IMR-90 (cell line): ENCODE data around the gene HSPB9. TPM values are rescaled to one million over a fixed set of nuclear protein-coding genes. Genes with fewer than 3 reads are reported as not detected.

ENCODE experiments used
- ATAC-seq: fragments of 200-7000 bp; cut with Tn5 transposase; 2 replicates; pipeline ENCODE4 v1.9.1; 2020; ENCODE audit warnings: low read depth, mild to moderate bottlenecking, moderate library complexity
- Bru-seq: library from RNA; stranded (reverse); fragments of 400-500 nt; gene quantifications from one replicate; lab custom pipeline; 2021; lab: Mats Ljungman, UMichigan
- BruChase-seq, 2 experiments: library from RNA; stranded (reverse); fragments of 400-500 nt; gene quantifications; one replicate each; lab custom pipeline; 2021; lab: Mats Ljungman, UMichigan
- BruUV-seq: library from RNA; stranded (reverse); fragments of 400-500 nt; replicated peaks from 2 replicates; lab custom pipeline; 2021; lab: Mats Ljungman, UMichigan
- CTCF ChIA-PET: fragments of 300-600 bp; formaldehyde crosslinking; extraction: SDS; loops from one replicate; lab custom pipeline; 2021; ENCODE audit warnings: antibody characterized with exemption; lab: Yijun Ruan, JAX
- POLR2A ChIA-PET: fragments of 300-600 bp; sonication (Branson Sonifier 250); formaldehyde crosslinking; loops from one replicate; lab custom pipeline; 2022; ENCODE audit warnings: antibody characterized with exemption; ENCODE audit not compliant: unreplicated experiment; lab: Charles Lee
- DNase-seq: peaks from one replicate; pipeline ENCODE4 v3.0.0; 2013
- H2AFZ ChIP-seq: replicated peaks from 2 replicates; pipeline ENCODE3; 2013; ENCODE audit warnings: low read length, mild to moderate bottlenecking; ENCODE audit not compliant: poor library complexity
- H2AK5ac ChIP-seq: 2 replicates; pipeline ENCODE4 v1.6.1; 2013; ENCODE audit warnings: low read depth, low read length, inconsistent platforms
- H2AK9ac ChIP-seq: replicated peaks from 2 replicates; pipeline ENCODE3; 2013; ENCODE audit warnings: mild to moderate bottlenecking, low read depth, low read length, moderate library complexity; ENCODE audit not compliant: poor library complexity
- H2BK120ac ChIP-seq: 2 replicates; pipeline ENCODE4 v1.6.1; 2013; ENCODE audit warnings: low read depth, low read length, inconsistent platforms
- H2BK15ac ChIP-seq: 3 replicates; pipeline ENCODE4 v1.6.1; 2013; ENCODE audit warnings: low read depth, low read length, inconsistent platforms
- H2BK20ac ChIP-seq: 2 replicates; pipeline ENCODE4 v1.6.1; 2013; ENCODE audit warnings: low read depth, mild to moderate bottlenecking, inconsistent platforms, low read length, moderate library complexity
- H2BK5ac ChIP-seq: 2 replicates; pipeline ENCODE4 v1.6.1; 2013; ENCODE audit warnings: mild to moderate bottlenecking, low read depth, low read length, inconsistent platforms; ENCODE audit not compliant: poor library complexity, severe bottlenecking
- H3K14ac ChIP-seq: replicated peaks from 2 replicates; pipeline ENCODE4 v1.6.1; 2013; ENCODE audit warnings: low read depth, low read length, inconsistent platforms
- H3K18ac ChIP-seq: 2 replicates; pipeline ENCODE4 v1.6.1; 2013; ENCODE audit warnings: low read depth, low read length, control low read depth
- H3K23ac ChIP-seq: 2 replicates; pipeline ENCODE4 v1.6.1; 2013; ENCODE audit warnings: low read depth, low read length, inconsistent platforms
- H3K27ac ChIP-seq: 2 replicates; pipeline ENCODE4 v1.5.1; 2013; ENCODE audit warnings: mild to moderate bottlenecking, control low read depth, low read length; ENCODE audit not compliant: insufficient read depth
- H3K27me3 ChIP-seq: 2 replicates; pipeline ENCODE4 v1.6.1; 2013; ENCODE audit warnings: low read length; ENCODE audit not compliant: control insufficient read depth, insufficient read depth
- H3K36me3 ChIP-seq: 2 replicates; pipeline ENCODE4 v1.6.1; 2013; ENCODE audit warnings: low read length, mixed read lengths; ENCODE audit not compliant: control insufficient read depth, insufficient read depth
- H3K4ac ChIP-seq: 2 replicates; pipeline ENCODE4 v1.6.1; 2013; ENCODE audit warnings: low read depth, low read length, inconsistent platforms
- H3K4me1 ChIP-seq: 2 replicates; pipeline ENCODE4 v1.6.1; 2013; ENCODE audit warnings: low read length, mixed read lengths; ENCODE audit not compliant: control insufficient read depth, insufficient read depth
- H3K4me2 ChIP-seq: 2 replicates; pipeline ENCODE4 v1.6.1; 2013; ENCODE audit warnings: low read depth, mild to moderate bottlenecking, control low read depth, low read length, moderate library complexity
- H3K4me3 ChIP-seq: 2 replicates; pipeline ENCODE4 v1.5.1; 2013; ENCODE audit warnings: low read depth, mild to moderate bottlenecking, control low read depth, low read length, moderate library complexity; ENCODE audit not compliant: insufficient read depth
- H3K56ac ChIP-seq: 2 replicates; pipeline ENCODE4 v1.6.1; 2013; ENCODE audit warnings: low read length, inconsistent platforms; ENCODE audit not compliant: insufficient read depth; ENCODE audit errors: extremely low read depth
- H3K79me1 ChIP-seq, 2 experiments: 2 replicates each; pipeline ENCODE4 v1.6.1; 2013; ENCODE audit warnings: low read length in 2 of 2, inconsistent platforms in 1 of 2, low read depth in 1 of 2
- H3K9ac ChIP-seq: 2 replicates; pipeline ENCODE4 v1.6.1; 2013; ENCODE audit warnings: low read depth, low read length, control low read depth
- H3K9me1 ChIP-seq: 2 replicates; pipeline ENCODE4 v1.6.1; 2013; ENCODE audit warnings: low read length, inconsistent platforms; ENCODE audit not compliant: insufficient read depth
- H3K9me3 ChIP-seq: 2 replicates; pipeline ENCODE4 v1.6.1; 2013; ENCODE audit warnings: low read length; ENCODE audit not compliant: control insufficient read depth, insufficient read depth
- H4K20me1 ChIP-seq: 2 replicates; pipeline ENCODE4 v1.6.1; 2013; ENCODE audit warnings: low read length, inconsistent platforms; ENCODE audit not compliant: insufficient read depth
- H4K5ac ChIP-seq: 2 replicates; pipeline ENCODE4 v1.6.1; 2013; ENCODE audit warnings: mild to moderate bottlenecking, low read depth, low read length, control low read depth
- H4K8ac ChIP-seq, 2 experiments: 2 replicates each; pipeline ENCODE4 v1.6.1; 2013; ENCODE audit warnings: low read depth in 2 of 2, low read length in 2 of 2, control low read depth in 1 of 2, inconsistent platforms in 1 of 2
- H4K91ac ChIP-seq: 2 replicates; pipeline ENCODE4 v1.6.1; 2013; ENCODE audit warnings: low read depth, low read length, inconsistent platforms; ENCODE audit not compliant: insufficient read depth
- BHLHE40 ChIP-seq: fragments of 150-350 bp; IDR thresholded peaks from 2 replicates; pipeline ENCODE4 v1.6.1; 2016; ENCODE audit warnings: mild to moderate bottlenecking, low read depth, low read length
- WGBS, 2 experiments: methylation state at CpG; one replicate each; pipeline versions ENCODE4 v1.1.5 to v1.1.7; 2013; ENCODE audit warnings: missing lambda C conversion rate in 2 of 2; ENCODE audit not compliant: insufficient read length in 1 of 2; ENCODE audit errors: extremely low coverage in 2 of 2; 5-methylcytosine and 5-hydroxymethylcytosine counted together
- dilution Hi-C: fragments of 300-500 bp; cut with HindIII; formaldehyde crosslinking; loops from one replicate; pipeline ENCODE4 v1.14.3; 2018; ENCODE audit warnings: low sequenced_read_pairs; ENCODE audit not compliant: unreplicated experiment
- in situ Hi-C: fragments of 300-500 bp; cut with MboI; formaldehyde crosslinking; loops from 3 replicates; pipeline ENCODE4 v1.14.3; 2019; ENCODE audit warnings: low sequenced_read_pairs, inconsistent platforms, mixed read lengths
- intact Hi-C: fragments of 100-400 bp; cut with micrococcal nuclease; formaldehyde crosslinking; loops from 2 replicates; pipeline ENCODE4 v1.10.0; 2022
- long read RNA-seq: library from polyadenylated mRNA; unstranded; transcript quantifications from one replicate; pipeline ENCODE4 v2.0.0, GENCODE V29; 2021; ENCODE audit not compliant: unreplicated experiment
- polyA plus RNA-seq, 3 experiments: library from polyadenylated mRNA; depleted of rRNA; stranded (reverse); fragments of >200 nt; gene quantifications; 2 replicates each; pipeline ENCODE4 v1.2.3, GENCODE V29; 2012; ENCODE audit warnings: low replicate concordance in 1 of 3
- total RNA-seq: library from RNA; depleted of rRNA; stranded (reverse); fragments of >200 nt; gene quantifications from 2 replicates; pipeline ENCODE4 v1.2.3, GENCODE V29; 2012; rRNA removed

HSPB9 gene
- total RNA-seq (not detected in 2 replicates), polyA plus RNA-seq (2012; rRNA removed) (not detected in 2 replicates), Bru-seq, nascent RNA (not detected), BruChase-seq, experiment 1, labeled RNA remaining after a 6-hour chase (not detected), BruChase-seq, experiment 2, labeled RNA remaining after a 2-hour chase (not detected)
- not detected in 2 replicates for polyA plus RNA-seq (2012; cell fraction: cytosol; rRNA removed)
- 0.06 and 0.09 TPM in 2 replicates for polyA plus RNA-seq (2012; cell fraction: nucleus; rRNA removed; ENCODE audit: low replicate concordance)
- long read RNA-seq, partial matches to known transcripts, result 0 of 3 reads
- long read RNA-seq, other reads (novel, unspliced or antisense), result 0 of 3 reads

- DNase-seq, result no peak
- no peak within 1 kb of the TSS for H3K18ac ChIP-seq
- H3K27ac ChIP-seq, result no peak within 1 kb of the TSS
- H3K4ac ChIP-seq, result no peak within 1 kb of the TSS
- intact Hi-C loops, result no loop called here
- ChIA-PET CTCF (no interaction called here), POLR2A (no interaction called here)
- dilution Hi-C loops, result no loop called here
- peak within 1 kb of the TSS; percentile 38 for H2AFZ ChIP-seq
- no peak within 1 kb of the TSS for H2BK15ac ChIP-seq
- no peak for TF ChIP-seq BHLHE40
- no peaks in the 10 kb centered on the region for H3K27me3 ChIP-seq
- H3K9me3 ChIP-seq, result no peaks in the 10 kb centered on the region
- BruUV-seq, result no TSS peak
- 61% methylated on average over 45 of the region's 61 CpGs; no CpG with 5 or more reads in 1 of the 2 experiments for WGBS, 2 experiments
- H3K9ac ChIP-seq, result no peak within 1 kb of the TSS
- no peak within 1 kb of the TSS for H3K14ac ChIP-seq
- no peak within 1 kb of the TSS for H2BK20ac ChIP-seq
- no peak within 1 kb of the TSS for H3K23ac ChIP-seq
- H3K4me1 ChIP-seq, result peaks cover 7% of the 10 kb centered on the region
- H2AK9ac ChIP-seq, result no peak within 1 kb of the TSS
- peaks cover 4% of the 10 kb centered on the region; the same call in 1 of the 2 replicates for H3K9me1 ChIP-seq
- no peak for ATAC-seq
- H4K8ac ChIP-seq, result peak within 1 kb of the TSS in 1 of 2 experiments; percentile 75; a peak in 2 of 4 replicates
- no peak within 1 kb of the TSS for H3K56ac ChIP-seq
- H2AK5ac ChIP-seq, result no peak within 1 kb of the TSS
- H3K4me3 ChIP-seq, result no peak within 1 kb of the TSS
- H4K5ac ChIP-seq, result no peak within 1 kb of the TSS
- in situ Hi-C loops, result no loop called here
- H3K36me3 ChIP-seq, result peaks cover 36% of the 10 kb centered on the region
- no peak within 1 kb of the TSS for H4K91ac ChIP-seq
- H4K20me1 ChIP-seq, result peaks cover 3% of the 10 kb centered on the region; the same call in 1 of the 2 replicates
- no peak within 1 kb of the TSS for H3K4me2 ChIP-seq
- H2BK5ac ChIP-seq, result no peak within 1 kb of the TSS
- peaks cover 10 to 12% of the 10 kb centered on the region in 2 experiments; a peak in 3 of 4 replicates for H3K79me1 ChIP-seq
- H2BK120ac ChIP-seq, result no peak within 1 kb of the TSS
Measured at GRCh38 chr17:42122371-42123303, at the start of gene HSPB9. TSS of gene HSPB9 (plus strand) at chr17:42122804. CDS start at chr17:42122851, 47 bp downstream.
